Amniotic stem cell (primary cell): Measurements from ENCODE around the gene EAPP.
"Not testable (repeated sequence)": the region's sequence is repeated elsewhere in the genome, so short reads cannot be mapped to it uniquely, and the experiment has no call there.

ENCODE experiments used
- DNase-seq: peaks from one replicate; lab custom pipeline; 2025; lab: John Stamatoyannopoulos, UW

The EAPP gene

GRCh38 chr14:34539407-34540180 lies at the start of gene EAPP:
Gene EAPP, minus strand, starts transcription at chr14:34539701. Its CDS starts 73 bp downstream, at chr14:34539628.
- no peak for DNase-seq

- DNase-seq: no peak
Measured at GRCh38 chr14:34583525-34583924, 44.0 kb upstream of the EAPP start.

GRCh38 chr14:34582117-34582680 lies 42.7 kb upstream of the EAPP start:
- no peak for DNase-seq

GRCh38 chr14:34580381-34580780 lies 40.9 kb upstream of the EAPP start:
- DNase-seq: no peak

- no peak for DNase-seq
Measured at GRCh38 chr14:34571771-34572170, 32.3 kb upstream of the EAPP start.

GRCh38 chr14:34569750-34570149 lies 30.2 kb upstream of the EAPP start:
- DNase-seq: no peak

GRCh38 chr14:34568803-34569202 lies 29.3 kb upstream of the EAPP start:
- no peak for DNase-seq

- no peak for DNase-seq
Measured at GRCh38 chr14:34562776-34563150, 23.3 kb upstream of the EAPP start.

GRCh38 chr14:34562037-34562775 lies 22.7 kb upstream of the EAPP start:
- DNase-seq: not testable (repeated sequence)

- not testable (repeated sequence) for DNase-seq
Measured at GRCh38 chr14:34556498-34556829, 17.0 kb upstream of the EAPP start.

- not testable (repeated sequence) for DNase-seq
Measured at GRCh38 chr14:34555583-34556497, 16.3 kb upstream of the EAPP start.

GRCh38 chr14:34554540-34555250 lies 15.2 kb upstream of the EAPP start:
- no peak for DNase-seq

- DNase-seq: not testable (repeated sequence)
Measured at GRCh38 chr14:34549276-34549966, 9.9 kb upstream of the EAPP start.

- DNase-seq: no peak
Measured at GRCh38 chr14:34548472-34548981, 9.0 kb upstream of the EAPP start.

GRCh38 chr14:34547136-34547520 lies 7.6 kb upstream of the EAPP start:
- not testable (repeated sequence) for DNase-seq

- DNase-seq: not testable (repeated sequence)
Measured at GRCh38 chr14:34546272-34547135, 7.0 kb upstream of the EAPP start.

- not testable (repeated sequence) for DNase-seq
Measured at GRCh38 chr14:34540181-34541059, 919 bp upstream of the EAPP start.

- DNase-seq: no peak
Measured at GRCh38 chr14:34538871-34539406, 562 bp downstream of the EAPP start.
